ENCODE measurements around the gene EIF2S3B.
"Not testable (repeated sequence)": the region's sequence is repeated elsewhere in the genome, so short reads cannot be mapped to it uniquely, and the experiment has no call there.

EIF2S3B gene

GRCh38 chr12:10505620-10506019 is at the start of gene EIF2S3B:
Gene EIF2S3B (plus strand): TSS chr12:10505890. CDS start chr12:10505903, 13 bp downstream.
- no peak for DNase-seq (ENCODE audit: low read depth in 3 of 3, low spot score in 1 of 3)

- DNase-seq (ENCODE audit: low read depth in 3 of 3, low spot score in 1 of 3), result no peak
Measured at GRCh38 chr12:10456856-10457255, 48.8 kb upstream of the EIF2S3B start.

GRCh38 chr12:10457760-10458159 is 47.9 kb upstream of the EIF2S3B start:
- DNase-seq (ENCODE audit: low read depth in 3 of 3, low spot score in 1 of 3), result no peak

- no peak for DNase-seq (ENCODE audit: low read depth in 3 of 3, low spot score in 1 of 3)
Measured at GRCh38 chr12:10466311-10466710, 39.4 kb upstream of the EIF2S3B start.

- no peak for DNase-seq (ENCODE audit: low read depth in 3 of 3, low spot score in 1 of 3)
Measured at GRCh38 chr12:10469701-10470100, 36.0 kb upstream of the EIF2S3B start.

GRCh38 chr12:10472808-10473207 is 32.9 kb upstream of the EIF2S3B start:
- DNase-seq (ENCODE audit: low read depth in 3 of 3, low spot score in 1 of 3), result not testable (repeated sequence)

- not testable (repeated sequence) for DNase-seq (ENCODE audit: low read depth in 3 of 3, low spot score in 1 of 3)
Measured at GRCh38 chr12:10481901-10482300, 23.8 kb upstream of the EIF2S3B start.

GRCh38 chr12:10487328-10487727 is 18.4 kb upstream of the EIF2S3B start:
- DNase-seq (ENCODE audit: low read depth in 3 of 3, low spot score in 1 of 3), result not testable (repeated sequence)

GRCh38 chr12:10491766-10492165 is 13.9 kb upstream of the EIF2S3B start:
- DNase-seq (ENCODE audit: low read depth in 3 of 3, low spot score in 1 of 3), result no peak

- DNase-seq (ENCODE audit: low read depth in 3 of 3, low spot score in 1 of 3), result no peak
Measured at GRCh38 chr12:10497602-10498001, 8.1 kb upstream of the EIF2S3B start.

- DNase-seq (ENCODE audit: low read depth in 3 of 3, low spot score in 1 of 3), result no peak
Measured at GRCh38 chr12:10498042-10498441, 7.6 kb upstream of the EIF2S3B start.

- DNase-seq (ENCODE audit: low read depth in 3 of 3, low spot score in 1 of 3), result no peak
Measured at GRCh38 chr12:10501030-10501429, 4.7 kb upstream of the EIF2S3B start.

- DNase-seq (ENCODE audit: low read depth in 3 of 3, low spot score in 1 of 3), result no peak
Measured at GRCh38 chr12:10503460-10503859, 2.2 kb upstream of the EIF2S3B start.

GRCh38 chr12:10511756-10512355 is 6.2 kb downstream of the EIF2S3B start:
- DNase-seq (ENCODE audit: low read depth in 3 of 3, low spot score in 1 of 3), result no peak

GRCh38 chr12:10512798-10513197 is 7.1 kb downstream of the EIF2S3B start:
- DNase-seq (ENCODE audit: low read depth in 3 of 3, low spot score in 1 of 3), result no peak

- DNase-seq (ENCODE audit: low read depth in 3 of 3, low spot score in 1 of 3), result no peak
Measured at GRCh38 chr12:10521555-10521954, 15.9 kb downstream of the EIF2S3B start.

GRCh38 chr12:10528174-10528953 is 22.7 kb downstream of the EIF2S3B start:
- DNase-seq (ENCODE audit: low read depth in 3 of 3, low spot score in 1 of 3), result no peak

- no peak for DNase-seq (ENCODE audit: low read depth in 3 of 3, low spot score in 1 of 3)
Measured at GRCh38 chr12:10529603-10530002, 23.9 kb downstream of the EIF2S3B start.

- no peak for DNase-seq (ENCODE audit: low read depth in 3 of 3, low spot score in 1 of 3)
Measured at GRCh38 chr12:10537721-10538120, 32.0 kb downstream of the EIF2S3B start.

GRCh38 chr12:10540776-10541205 is 35.1 kb downstream of the EIF2S3B start:
- DNase-seq (ENCODE audit: low read depth in 3 of 3, low spot score in 1 of 3), result no peak

- no peak for DNase-seq (ENCODE audit: low read depth in 3 of 3, low spot score in 1 of 3)
Measured at GRCh38 chr12:10543499-10543898, 37.8 kb downstream of the EIF2S3B start.

- no peak for DNase-seq (ENCODE audit: low read depth in 3 of 3, low spot score in 1 of 3)
Measured at GRCh38 chr12:10551375-10551774, 45.7 kb downstream of the EIF2S3B start.

GRCh38 chr12:10553148-10553547 is 47.5 kb downstream of the EIF2S3B start:
- DNase-seq (ENCODE audit: low read depth in 3 of 3, low spot score in 1 of 3), result no peak

All from stimulated activated CD4-positive, alpha-beta T cell treated with anti-CD3 and anti-CD28 coated beads, TNF-alpha, amount 100 ng/mL, for 1 hour (primary cell).